NB4 (cell line): ENCODE results near the gene SOX1.

Experiments used
- POLR2A ChIP-seq: IDR thresholded peaks from 2 replicates; pipeline ENCODE4 v1.6.1; 2011; ENCODE audit warnings: mild to moderate bottlenecking; ENCODE audit not compliant: insufficient read length; ENCODE audit errors: extremely low read depth
- TF ChIP-seq, protein P1 (sequence below): IDR thresholded peaks from one replicate; pipeline ENCODE4 v1.5.1; 2012; ENCODE audit warnings: low read depth, low read length
- TF ChIP-seq, protein P2 (sequence below): IDR thresholded peaks from 2 replicates; pipeline ENCODE4 v1.6.1; 2011; ENCODE audit warnings: low read depth, low read length

DNA sequence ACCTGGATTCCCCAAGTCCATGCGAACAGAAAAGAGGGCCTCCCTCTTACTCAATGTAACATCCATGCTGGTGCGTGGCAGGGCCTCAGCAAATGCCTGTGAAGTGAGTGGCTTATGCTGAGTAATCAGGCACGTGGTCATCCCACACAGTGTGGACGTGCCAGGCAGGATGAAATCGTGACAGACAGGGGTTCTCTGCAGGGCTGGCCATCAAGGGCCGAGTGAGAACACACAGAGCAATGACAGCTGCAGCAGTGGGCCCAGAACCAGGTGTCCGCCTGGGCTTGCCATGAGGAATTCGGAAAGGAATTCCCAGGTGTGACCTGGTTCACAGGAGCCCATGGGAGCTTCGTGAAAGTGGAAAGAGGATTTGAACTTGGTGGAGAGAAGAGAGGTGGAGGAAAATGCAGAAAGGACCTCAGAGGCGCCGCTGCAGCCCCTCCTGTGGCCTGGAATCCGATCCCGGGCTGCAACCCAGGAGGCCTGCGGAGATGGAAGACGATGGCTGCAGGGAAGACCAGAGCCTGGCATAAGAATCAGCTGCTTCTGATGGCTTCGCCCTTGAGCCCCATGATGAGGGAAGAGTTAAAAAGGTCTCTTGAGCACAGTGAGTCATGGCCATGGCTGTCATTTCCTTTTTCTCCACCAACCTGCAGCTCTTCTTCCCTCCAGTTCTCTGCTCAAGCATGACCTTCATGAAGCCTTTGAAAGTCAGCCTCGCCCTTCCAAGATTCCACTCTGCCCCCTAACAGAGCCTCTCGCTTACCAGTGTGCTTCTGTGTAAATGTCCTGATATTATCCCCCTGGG is 34.6 kb upstream of the SOX1 start:
- TF ChIP-seq, protein P1, sequence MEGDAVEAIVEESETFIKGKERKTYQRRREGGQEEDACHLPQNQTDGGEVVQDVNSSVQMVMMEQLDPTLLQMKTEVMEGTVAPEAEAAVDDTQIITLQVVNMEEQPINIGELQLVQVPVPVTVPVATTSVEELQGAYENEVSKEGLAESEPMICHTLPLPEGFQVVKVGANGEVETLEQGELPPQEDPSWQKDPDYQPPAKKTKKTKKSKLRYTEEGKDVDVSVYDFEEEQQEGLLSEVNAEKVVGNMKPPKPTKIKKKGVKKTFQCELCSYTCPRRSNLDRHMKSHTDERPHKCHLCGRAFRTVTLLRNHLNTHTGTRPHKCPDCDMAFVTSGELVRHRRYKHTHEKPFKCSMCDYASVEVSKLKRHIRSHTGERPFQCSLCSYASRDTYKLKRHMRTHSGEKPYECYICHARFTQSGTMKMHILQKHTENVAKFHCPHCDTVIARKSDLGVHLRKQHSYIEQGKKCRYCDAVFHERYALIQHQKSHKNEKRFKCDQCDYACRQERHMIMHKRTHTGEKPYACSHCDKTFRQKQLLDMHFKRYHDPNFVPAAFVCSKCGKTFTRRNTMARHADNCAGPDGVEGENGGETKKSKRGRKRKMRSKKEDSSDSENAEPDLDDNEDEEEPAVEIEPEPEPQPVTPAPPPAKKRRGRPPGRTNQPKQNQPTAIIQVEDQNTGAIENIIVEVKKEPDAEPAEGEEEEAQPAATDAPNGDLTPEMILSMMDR, result no peak
- no peak for TF ChIP-seq POLR2A
- TF ChIP-seq, protein P2, sequence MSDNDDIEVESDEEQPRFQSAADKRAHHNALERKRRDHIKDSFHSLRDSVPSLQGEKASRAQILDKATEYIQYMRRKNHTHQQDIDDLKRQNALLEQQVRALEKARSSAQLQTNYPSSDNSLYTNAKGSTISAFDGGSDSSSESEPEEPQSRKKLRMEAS, result no peak
